Breast epithelium (tissue), 3 donors: ENCODE results near the gene UGT2A1.

Experiments used
- POLR2A ChIP-seq: fragments of 450-650 bp; IDR thresholded peaks from one replicate; pipeline ENCODE4 v1.6.1; 2016; ENCODE audit warnings: antibody characterized with exemption, mild to moderate bottlenecking, moderate library complexity
- TF ChIP-seq, protein P1 (sequence below), 3 donors: fragments of 450-650 bp; IDR thresholded peaks; one replicate each; pipeline ENCODE4 v1.5.1; 2016 to 2017; ENCODE audit warnings: antibody characterized with exemption in 3 of 3, mild to moderate bottlenecking in 3 of 3, moderate library complexity in 3 of 3

DNA sequence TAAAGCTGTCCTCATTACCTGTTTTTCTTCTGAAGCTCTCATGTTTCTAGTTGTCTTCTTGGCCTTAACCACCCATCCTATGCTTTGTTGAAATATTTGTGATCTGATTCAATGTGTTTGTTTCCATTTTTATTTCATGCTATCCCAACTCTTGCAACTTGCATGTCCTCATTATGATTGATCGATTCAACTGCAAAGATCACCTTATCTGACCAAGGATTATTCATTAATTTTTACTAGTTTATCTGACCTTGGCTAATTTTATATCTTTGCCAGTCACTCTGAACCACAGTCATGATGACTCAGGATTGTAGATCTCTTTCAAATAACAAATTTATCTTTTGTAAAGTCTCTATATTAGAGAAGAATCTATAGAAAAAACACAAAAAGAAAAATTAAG lies 84.3 kb downstream of the UGT2A1 start:
- TF ChIP-seq, protein P1, sequence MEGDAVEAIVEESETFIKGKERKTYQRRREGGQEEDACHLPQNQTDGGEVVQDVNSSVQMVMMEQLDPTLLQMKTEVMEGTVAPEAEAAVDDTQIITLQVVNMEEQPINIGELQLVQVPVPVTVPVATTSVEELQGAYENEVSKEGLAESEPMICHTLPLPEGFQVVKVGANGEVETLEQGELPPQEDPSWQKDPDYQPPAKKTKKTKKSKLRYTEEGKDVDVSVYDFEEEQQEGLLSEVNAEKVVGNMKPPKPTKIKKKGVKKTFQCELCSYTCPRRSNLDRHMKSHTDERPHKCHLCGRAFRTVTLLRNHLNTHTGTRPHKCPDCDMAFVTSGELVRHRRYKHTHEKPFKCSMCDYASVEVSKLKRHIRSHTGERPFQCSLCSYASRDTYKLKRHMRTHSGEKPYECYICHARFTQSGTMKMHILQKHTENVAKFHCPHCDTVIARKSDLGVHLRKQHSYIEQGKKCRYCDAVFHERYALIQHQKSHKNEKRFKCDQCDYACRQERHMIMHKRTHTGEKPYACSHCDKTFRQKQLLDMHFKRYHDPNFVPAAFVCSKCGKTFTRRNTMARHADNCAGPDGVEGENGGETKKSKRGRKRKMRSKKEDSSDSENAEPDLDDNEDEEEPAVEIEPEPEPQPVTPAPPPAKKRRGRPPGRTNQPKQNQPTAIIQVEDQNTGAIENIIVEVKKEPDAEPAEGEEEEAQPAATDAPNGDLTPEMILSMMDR (IDR thresholded peaks at IDR 0.05): no peak
- TF ChIP-seq POLR2A: no peak
